ENCODE results near the gene NFIB. TPM values are rescaled to one million over a fixed set of nuclear protein-coding genes. Genes with fewer than 3 reads are reported as not detected.

Gene NFIB
- total RNA-seq, 1 experiment from 2014 or later = 14.3 TPM

GRCh38 chr9:14135421-14135820 lies 178.5 kb downstream of the NFIB start:
- H2AFZ ChIP-seq (ENCODE audit: low read length) = no peak overlapping the region
- H4K8ac ChIP-seq (replicated peaks; ENCODE audit: insufficient read length, low read depth, low read length) = no peak overlapping the region
- no peak overlapping the region for H2BK15ac ChIP-seq (ENCODE audit: low read depth, low read length)
- no peak overlapping the region for H3K27ac ChIP-seq (ENCODE audit: insufficient read length, low read depth, low read length)
- H2BK5ac ChIP-seq (ENCODE audit: insufficient read length, low read length) = no peak overlapping the region
- H3K23ac ChIP-seq (ENCODE audit: insufficient read length, low read depth, low read length) = no peak overlapping the region
- no peak overlapping the region for H3K14ac ChIP-seq (ENCODE audit: insufficient read depth, low read length)
- Mint-ChIP-seq H3K27ac (no peak overlapping the region), H3K4me3 (no peak overlapping the region), H3K4me1 (no peaks in the 10 kb centered on the region), H3K36me3 (ENCODE audit: insufficient read depth in 1 of 3, low read depth in 3 of 3) (no peaks in the 10 kb centered on the region), H3K9me3 (no peaks in the 10 kb centered on the region), H3K27me3 (ENCODE audit: low read depth) (no peaks in the 10 kb centered on the region)
- no peak overlapping the region for H3K18ac ChIP-seq (ENCODE audit: insufficient read length, low read depth, low read length)
- no peak overlapping the region for H4K91ac ChIP-seq (ENCODE audit: insufficient read length, low read depth, low read length)
- H2BK20ac ChIP-seq (ENCODE audit: low read depth, low read length, poor library complexity, severe bottlenecking) = no peak overlapping the region
- H3K23me2 ChIP-seq (ENCODE audit: insufficient read length, low read depth, low read length, poor library complexity, severe bottlenecking) = no peaks in the 10 kb centered on the region
- no peak overlapping the region for H2BK120ac ChIP-seq (ENCODE audit: low read depth, low read length, poor library complexity, severe bottlenecking)
- H3T11ph ChIP-seq (ENCODE audit: low read length) = no peak overlapping the region
- no peaks in the 10 kb centered on the region for H3K4me1 ChIP-seq (ENCODE audit: insufficient read depth, low read length)
- no peak overlapping the region for H4K5ac ChIP-seq (ENCODE audit: insufficient read length, low read depth, low read length)
- no peak for DNase-seq
- H3K27me3 ChIP-seq (ENCODE audit: insufficient read depth, low read length) = no peaks in the 10 kb centered on the region
- H3K79me2 ChIP-seq (ENCODE audit: insufficient read depth, low read length) = no peaks in the 10 kb centered on the region
- no peak overlapping the region for H3K9ac ChIP-seq (ENCODE audit: extremely low read depth, insufficient read length, low read length)
- H3K79me1 ChIP-seq (ENCODE audit: insufficient read depth, low read depth, low read length, poor library complexity, severe bottlenecking) = no peaks in the 10 kb centered on the region
- no peak overlapping the region for H3K4ac ChIP-seq (ENCODE audit: low read depth, low read length)
- WGBS (ENCODE audit: extremely low coverage, insufficient read length, low lambda C conversion rate) = no CpG with 5 or more reads among the region's 1 CpG
- H3K9me3 ChIP-seq (ENCODE audit: control insufficient read depth, low read depth, low read length) = no peaks in the 10 kb centered on the region
- no peak for TF ChIP-seq CTCF (conservative IDR thresholded peaks at IDR 0.05)
- H3K4me2 ChIP-seq (ENCODE audit: insufficient read depth, insufficient read length, low read length) = no peak overlapping the region
- no peak overlapping the region for H2BK12ac ChIP-seq (ENCODE audit: insufficient read length, low read depth, low read length)
- H2AK5ac ChIP-seq (ENCODE audit: insufficient read length, low read length) = no peak overlapping the region
- no peaks in the 10 kb centered on the region for H4K20me1 ChIP-seq (ENCODE audit: control insufficient read depth, insufficient read depth, insufficient read length)
- H3K56ac ChIP-seq (ENCODE audit: insufficient read length, low read depth, low read length) = no peak overlapping the region

Data from H9 (cell line).